ENCODE results near the gene EGFLAM.
A peak's percentile ranks its signal among the peaks of the same experiment; 100 is the strongest.

The EGFLAM gene

DNA sequence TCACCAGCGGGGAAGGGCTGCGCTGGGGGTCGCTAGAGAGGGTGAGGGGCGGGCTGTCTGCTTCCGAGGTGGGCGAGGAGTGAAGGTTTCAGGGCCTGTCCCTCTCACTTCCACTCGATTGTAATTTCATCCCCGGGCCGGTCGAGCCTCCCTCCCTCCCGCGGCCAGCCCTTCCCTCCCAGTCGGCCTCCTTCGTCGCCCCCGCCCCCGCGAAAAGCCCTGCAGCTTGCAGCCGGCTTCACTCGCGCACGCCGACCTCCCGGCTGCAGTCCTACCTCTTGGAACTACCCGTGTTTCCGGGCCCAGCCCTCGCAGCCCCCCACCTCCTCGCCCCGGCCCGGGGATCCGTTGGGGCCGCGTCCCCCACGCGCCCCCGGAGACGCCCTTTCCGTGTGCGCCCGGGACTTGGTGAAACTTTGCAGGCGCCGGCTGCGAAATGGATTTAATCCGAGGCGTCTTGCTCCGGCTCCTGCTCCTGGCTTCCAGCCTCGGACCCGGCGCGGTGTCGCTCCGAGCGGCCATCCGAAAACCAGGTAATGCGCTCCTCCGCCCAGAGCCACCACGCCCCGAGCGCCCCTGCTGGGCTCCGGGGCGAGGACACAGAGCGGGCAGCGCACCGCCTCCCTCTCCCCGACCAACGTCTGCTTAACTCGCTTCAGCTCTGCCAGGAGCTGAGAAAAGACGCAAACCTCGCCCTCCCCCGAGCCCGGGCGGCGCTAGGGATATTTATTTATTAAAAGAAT lies at the start of gene EGFLAM:
EGFLAM (plus strand) TSS at position 241 of the 743 bp plus-strand sequence; CDS start at position 437, 196 bp downstream.
- DNase-seq (ENCODE audit: extremely low read depth, low read depth) = no peak
- TF ChIP-seq, protein P1, sequence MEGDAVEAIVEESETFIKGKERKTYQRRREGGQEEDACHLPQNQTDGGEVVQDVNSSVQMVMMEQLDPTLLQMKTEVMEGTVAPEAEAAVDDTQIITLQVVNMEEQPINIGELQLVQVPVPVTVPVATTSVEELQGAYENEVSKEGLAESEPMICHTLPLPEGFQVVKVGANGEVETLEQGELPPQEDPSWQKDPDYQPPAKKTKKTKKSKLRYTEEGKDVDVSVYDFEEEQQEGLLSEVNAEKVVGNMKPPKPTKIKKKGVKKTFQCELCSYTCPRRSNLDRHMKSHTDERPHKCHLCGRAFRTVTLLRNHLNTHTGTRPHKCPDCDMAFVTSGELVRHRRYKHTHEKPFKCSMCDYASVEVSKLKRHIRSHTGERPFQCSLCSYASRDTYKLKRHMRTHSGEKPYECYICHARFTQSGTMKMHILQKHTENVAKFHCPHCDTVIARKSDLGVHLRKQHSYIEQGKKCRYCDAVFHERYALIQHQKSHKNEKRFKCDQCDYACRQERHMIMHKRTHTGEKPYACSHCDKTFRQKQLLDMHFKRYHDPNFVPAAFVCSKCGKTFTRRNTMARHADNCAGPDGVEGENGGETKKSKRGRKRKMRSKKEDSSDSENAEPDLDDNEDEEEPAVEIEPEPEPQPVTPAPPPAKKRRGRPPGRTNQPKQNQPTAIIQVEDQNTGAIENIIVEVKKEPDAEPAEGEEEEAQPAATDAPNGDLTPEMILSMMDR (IDR thresholded peaks at IDR 0.05; ENCODE audit: low read depth, low read length) = no peak; the same call in 1 of the 2 replicates

- TF ChIP-seq, protein P1 (IDR thresholded peaks at IDR 0.05; ENCODE audit: low read depth, low read length) = peak; percentile 33
- no peak for DNase-seq (ENCODE audit: extremely low read depth, low read depth)
These were observed 49.5 kb upstream of the EGFLAM start for GRCh38 chr5:38208782-38209378.

- TF ChIP-seq, protein P1 (IDR thresholded peaks at IDR 0.05; ENCODE audit: low read depth, low read length) = no peak
- DNase-seq (ENCODE audit: extremely low read depth, low read depth) = no peak
These were observed 47.5 kb upstream of the EGFLAM start for GRCh38 chr5:38210676-38211353.

DNA sequence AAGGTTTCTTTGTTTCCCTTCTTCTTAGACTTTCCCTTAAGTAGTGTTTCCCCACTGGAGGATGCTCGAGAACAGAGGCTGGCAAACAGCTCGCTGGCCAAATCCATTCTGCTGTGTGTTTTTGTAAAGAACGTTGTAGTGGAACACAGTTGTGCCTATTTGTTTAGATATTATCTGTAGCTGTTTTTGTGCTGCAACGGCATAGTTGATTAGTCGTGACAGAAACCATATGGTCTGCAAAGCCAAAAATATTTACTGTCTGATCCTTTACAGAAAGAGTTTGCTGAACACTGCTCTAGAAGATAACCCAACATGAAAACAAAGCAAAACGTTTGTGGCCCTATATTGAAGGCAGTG lies 47.0 kb upstream of the EGFLAM start:
- DNase-seq (ENCODE audit: extremely low read depth, low read depth) = no peak
- TF ChIP-seq, protein P1 (IDR thresholded peaks at IDR 0.05; ENCODE audit: low read depth, low read length) = no peak

DNA sequence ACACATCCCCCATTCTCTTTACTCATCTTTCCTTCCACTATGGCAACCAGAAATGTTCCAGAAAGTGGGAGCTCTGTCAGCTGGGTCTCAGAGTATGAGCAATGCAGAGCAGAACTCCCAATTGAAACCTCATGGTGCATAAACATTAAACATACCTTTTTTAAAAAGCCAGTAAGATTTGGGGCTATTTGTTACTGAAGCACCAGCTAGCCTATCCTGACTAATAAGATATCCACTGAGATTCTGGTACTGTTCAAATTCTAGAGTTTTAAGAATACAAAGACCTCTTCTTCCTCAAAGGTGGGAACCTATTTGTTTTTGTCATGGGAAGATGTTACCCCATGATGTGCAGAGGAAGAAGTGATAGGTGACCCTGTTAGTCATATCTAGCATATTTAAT lies 46.1 kb upstream of the EGFLAM start:
- TF ChIP-seq, protein P1 (IDR thresholded peaks at IDR 0.05; ENCODE audit: low read depth, low read length) = no peak
- DNase-seq (ENCODE audit: extremely low read depth, low read depth) = no peak

DNA sequence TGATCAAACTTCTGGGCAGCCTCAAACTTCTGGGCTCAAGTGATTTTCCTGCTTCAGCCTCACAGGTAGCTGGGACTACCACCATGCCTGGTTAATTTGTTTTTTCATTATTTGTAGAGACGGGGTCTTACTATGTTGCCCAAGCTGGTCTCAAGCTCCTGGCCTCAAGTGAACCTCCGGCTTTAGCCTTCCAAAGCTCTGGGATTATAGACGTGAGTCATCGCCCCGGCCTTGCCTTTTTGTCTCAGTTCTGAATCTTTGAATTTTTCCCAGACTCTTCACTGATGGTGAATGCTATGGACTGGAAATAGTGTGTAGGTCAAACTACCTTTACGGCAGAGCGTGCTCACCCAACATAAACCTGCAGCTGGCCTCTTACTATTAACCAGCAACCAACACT lies 32.3 kb upstream of the EGFLAM start:
- TF ChIP-seq, protein P1 (IDR thresholded peaks at IDR 0.05; ENCODE audit: low read depth, low read length) = no peak
- DNase-seq (ENCODE audit: extremely low read depth, low read depth) = no peak

- no peak for DNase-seq (ENCODE audit: extremely low read depth, low read depth)
- TF ChIP-seq, protein P1 (IDR thresholded peaks at IDR 0.05; ENCODE audit: low read depth, low read length) = no peak
These were observed 29.4 kb upstream of the EGFLAM start for GRCh38 chr5:38228914-38229313.
